IMR-90 (cell line): ENCODE data around the gene KLF13.

ENCODE experiments used
- CEBPB ChIP-seq: IDR thresholded peaks from 2 replicates; pipeline ENCODE4 v1.6.1; 2012; ENCODE audit warnings: low read depth, low read length, improper control_type of control experiment
- ELK1 ChIP-seq: fragments of 150-350 bp; IDR thresholded peaks from 2 replicates; pipeline ENCODE4 v1.6.1; 2016; ENCODE audit warnings: low read depth, mild to moderate bottlenecking, low read length, moderate library complexity, borderline replicate concordance
- MXI1 ChIP-seq: IDR thresholded peaks from 2 replicates; pipeline ENCODE4 v1.6.1; 2012; ENCODE audit warnings: low read depth, mild to moderate bottlenecking, low read length, moderate library complexity, borderline replicate concordance
- POLR2A ChIP-seq: IDR thresholded peaks from 2 replicates; pipeline ENCODE4 v1.6.1; 2012; ENCODE audit warnings: mild to moderate bottlenecking, low read depth, low read length
- RAD21 ChIP-seq: IDR thresholded peaks from 2 replicates; pipeline ENCODE4 v1.6.1; 2012; ENCODE audit warnings: low read length, improper control_type of control experiment
- RCOR1 ChIP-seq: IDR thresholded peaks from 2 replicates; pipeline ENCODE4 v1.6.1; 2012; ENCODE audit warnings: mild to moderate bottlenecking, low read length, improper control_type of control experiment; ENCODE audit not compliant: insufficient replicate concordance
- SMC3 ChIP-seq: fragments of 150-350 bp; IDR thresholded peaks from 2 replicates; pipeline ENCODE4 v1.6.1; 2016; ENCODE audit warnings: low read depth, mild to moderate bottlenecking, antibody characterized with exemption, low read length, moderate library complexity
- TF ChIP-seq, protein P1 (sequence below): conservative IDR thresholded peaks from 2 replicates; pipeline ENCODE4 v1.5.1; 2012; ENCODE audit warnings: mild to moderate bottlenecking, low read depth, low read length, improper control_type of control experiment
- TF ChIP-seq, protein P2 (sequence below): fragments of 150-350 bp; IDR thresholded peaks from 2 replicates; pipeline ENCODE4 v1.6.1; 2017; ENCODE audit warnings: mild to moderate bottlenecking, antibody characterized with exemption, low read length, low read depth

GRCh38 chr15:31278544-31279220 lies 48.0 kb upstream of the KLF13 start:
- TF ChIP-seq, protein P1, sequence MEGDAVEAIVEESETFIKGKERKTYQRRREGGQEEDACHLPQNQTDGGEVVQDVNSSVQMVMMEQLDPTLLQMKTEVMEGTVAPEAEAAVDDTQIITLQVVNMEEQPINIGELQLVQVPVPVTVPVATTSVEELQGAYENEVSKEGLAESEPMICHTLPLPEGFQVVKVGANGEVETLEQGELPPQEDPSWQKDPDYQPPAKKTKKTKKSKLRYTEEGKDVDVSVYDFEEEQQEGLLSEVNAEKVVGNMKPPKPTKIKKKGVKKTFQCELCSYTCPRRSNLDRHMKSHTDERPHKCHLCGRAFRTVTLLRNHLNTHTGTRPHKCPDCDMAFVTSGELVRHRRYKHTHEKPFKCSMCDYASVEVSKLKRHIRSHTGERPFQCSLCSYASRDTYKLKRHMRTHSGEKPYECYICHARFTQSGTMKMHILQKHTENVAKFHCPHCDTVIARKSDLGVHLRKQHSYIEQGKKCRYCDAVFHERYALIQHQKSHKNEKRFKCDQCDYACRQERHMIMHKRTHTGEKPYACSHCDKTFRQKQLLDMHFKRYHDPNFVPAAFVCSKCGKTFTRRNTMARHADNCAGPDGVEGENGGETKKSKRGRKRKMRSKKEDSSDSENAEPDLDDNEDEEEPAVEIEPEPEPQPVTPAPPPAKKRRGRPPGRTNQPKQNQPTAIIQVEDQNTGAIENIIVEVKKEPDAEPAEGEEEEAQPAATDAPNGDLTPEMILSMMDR = no peak
- TF ChIP-seq RAD21 (no peak), POLR2A (no peak), ELK1 (no peak), MXI1 (no peak), SMC3 (no peak), CEBPB (no peak), RCOR1 (no peak)
- TF ChIP-seq, protein P2, sequence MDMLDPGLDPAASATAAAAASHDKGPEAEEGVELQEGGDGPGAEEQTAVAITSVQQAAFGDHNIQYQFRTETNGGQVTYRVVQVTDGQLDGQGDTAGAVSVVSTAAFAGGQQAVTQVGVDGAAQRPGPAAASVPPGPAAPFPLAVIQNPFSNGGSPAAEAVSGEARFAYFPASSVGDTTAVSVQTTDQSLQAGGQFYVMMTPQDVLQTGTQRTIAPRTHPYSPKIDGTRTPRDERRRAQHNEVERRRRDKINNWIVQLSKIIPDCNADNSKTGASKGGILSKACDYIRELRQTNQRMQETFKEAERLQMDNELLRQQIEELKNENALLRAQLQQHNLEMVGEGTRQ = no peak
